Neural cell (in vitro differentiated cells): ENCODE results near the gene NLRC5.

ENCODE experiments used
- CTCF ChIP-seq: fragments of 450-650 bp; IDR thresholded peaks from 2 replicates; pipeline ENCODE4 v1.5.1; 2014; ENCODE audit warnings: antibody characterized with exemption, mild to moderate bottlenecking, moderate library complexity; ENCODE audit not compliant: poor library complexity, severe bottlenecking
- EP300 ChIP-seq: fragments of 450-650 bp; conservative IDR thresholded peaks from 2 replicates; pipeline ENCODE4 v1.6.1; 2014; ENCODE audit warnings: antibody characterized with exemption, mild to moderate bottlenecking, moderate library complexity; ENCODE audit not compliant: poor library complexity, severe bottlenecking
- EZH2 ChIP-seq: fragments of 200-600, 300-800 bp; shearing (Covaris generic), sonication (generic); IDR thresholded peaks from 2 replicates; pipeline ENCODE4 v1.6.1; 2014; ENCODE audit warnings: antibody characterized with exemption, low read length, borderline replicate concordance, mild to moderate bottlenecking; ENCODE audit not compliant: insufficient read depth, poor library complexity, severe bottlenecking
- MXI1 ChIP-seq: fragments of 450-650 bp; conservative IDR thresholded peaks from 2 replicates; pipeline ENCODE4 v1.6.1; 2014; ENCODE audit warnings: antibody characterized with exemption, mild to moderate bottlenecking; ENCODE audit not compliant: poor library complexity, severe bottlenecking
- POLR2AphosphoS5 ChIP-seq: IDR thresholded peaks from 2 replicates; pipeline ENCODE4 v1.6.1; 2012
- RAD21 ChIP-seq: fragments of 450-650 bp; conservative IDR thresholded peaks from 2 replicates; pipeline ENCODE4 v1.6.1; 2014; ENCODE audit warnings: antibody characterized with exemption, mild to moderate bottlenecking, moderate library complexity
- SMC3 ChIP-seq: fragments of 450-650 bp; conservative IDR thresholded peaks from 2 replicates; pipeline ENCODE4 v1.6.1; 2014; ENCODE audit warnings: antibody characterized with exemption, mild to moderate bottlenecking, moderate library complexity; ENCODE audit not compliant: poor library complexity

GRCh38 chr16:57113042-57113453 lies 123.7 kb downstream of the NLRC5 start:
- no peak for TF ChIP-seq CTCF
- TF ChIP-seq EZH2 = no peak
- no peak for TF ChIP-seq POLR2AphosphoS5
- TF ChIP-seq RAD21 = no peak
- no peak for TF ChIP-seq EP300
- TF ChIP-seq MXI1 = no peak
- TF ChIP-seq SMC3 = no peak
